ENCODE data around the gene IMMP2L.

IMMP2L gene

GRCh38 chr7:111138193-111138569 is 424.1 kb downstream of the IMMP2L start:
- no peak for DNase-seq

- no peak for DNase-seq
Observed at GRCh38 chr7:111137296-111138192, 424.7 kb downstream of the IMMP2L start.

- no peak for DNase-seq
Observed at GRCh38 chr7:111132833-111133232, 429.5 kb downstream of the IMMP2L start.

GRCh38 chr7:111129435-111129834 is 432.9 kb downstream of the IMMP2L start:
- no peak for DNase-seq

GRCh38 chr7:111126987-111127386 is 435.3 kb downstream of the IMMP2L start:
- DNase-seq: no peak

GRCh38 chr7:111115966-111116365 is 446.3 kb downstream of the IMMP2L start:
- DNase-seq: no peak

GRCh38 chr7:111113263-111114017 is 448.9 kb downstream of the IMMP2L start:
- DNase-seq: no peak

GRCh38 chr7:111112439-111112838 is 449.9 kb downstream of the IMMP2L start:
- DNase-seq: no peak

- DNase-seq: no peak
Observed at GRCh38 chr7:111108496-111108895, 453.8 kb downstream of the IMMP2L start.

GRCh38 chr7:111108000-111108399 is 454.3 kb downstream of the IMMP2L start:
- no peak for DNase-seq

- DNase-seq: no peak
Observed at GRCh38 chr7:111107579-111107978, 454.7 kb downstream of the IMMP2L start.

- no peak for DNase-seq
Observed at GRCh38 chr7:111105269-111105668, 457.0 kb downstream of the IMMP2L start.

GRCh38 chr7:111104710-111105109 is 457.6 kb downstream of the IMMP2L start:
- DNase-seq: no peak

- DNase-seq: no peak
Observed at GRCh38 chr7:111103678-111104274, 458.5 kb downstream of the IMMP2L start.

- DNase-seq: no peak
Observed at GRCh38 chr7:111103136-111103535, 459.2 kb downstream of the IMMP2L start.

GRCh38 chr7:111101856-111102646 is 460.2 kb downstream of the IMMP2L start:
- DNase-seq: no peak

GRCh38 chr7:111098926-111099250 is 463.4 kb downstream of the IMMP2L start:
- DNase-seq: no peak

- no peak for DNase-seq
Observed at GRCh38 chr7:111098011-111098925, 464.0 kb downstream of the IMMP2L start.

- no peak for DNase-seq
Observed at GRCh38 chr7:111096997-111097396, 465.3 kb downstream of the IMMP2L start.

- DNase-seq: no peak
Observed at GRCh38 chr7:111094419-111094818, 467.9 kb downstream of the IMMP2L start.

- no peak for DNase-seq
Observed at GRCh38 chr7:111093496-111093895, 468.8 kb downstream of the IMMP2L start.

Measured in KG1 (cell line).